HG03175 (cell line): Measurements from ENCODE around the gene HDDC3.
A peak's percentile ranks its signal among the peaks of the same experiment; 100 is the strongest.
"Not testable (repeated sequence)": the region's sequence is repeated elsewhere in the genome, so short reads cannot be mapped to it uniquely, and the experiment has no call there.

Source experiments
- ATAC-seq: cut with Tn5 transposase; IDR thresholded peaks from one replicate; pipeline ENCODE4 v1.9.1; 2021; ENCODE audit warnings: mild to moderate bottlenecking, moderate library complexity; ENCODE audit not compliant: unreplicated experiment

Gene HDDC3

DNA sequence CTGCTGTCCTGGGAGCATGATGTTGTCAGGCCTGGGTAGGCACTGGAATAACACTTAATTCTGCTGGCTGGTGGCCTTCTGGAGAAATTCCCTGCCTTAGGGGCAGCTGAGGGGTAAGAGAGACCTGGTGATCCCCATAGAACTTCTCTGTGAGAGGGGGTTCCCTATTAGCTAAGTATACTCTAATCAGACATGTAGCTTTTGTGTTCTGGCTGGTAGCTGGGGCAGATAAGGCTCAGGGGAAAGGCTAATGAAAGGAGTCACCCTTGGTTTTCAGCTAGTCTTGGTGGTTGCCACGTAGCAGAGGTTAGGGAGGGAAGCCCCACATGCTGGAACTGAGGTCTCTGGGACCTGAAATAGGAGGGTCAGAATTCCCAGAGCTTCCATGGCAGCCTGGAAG is 952 bp upstream of the HDDC3 start:
- ATAC-seq = no peak

DNA sequence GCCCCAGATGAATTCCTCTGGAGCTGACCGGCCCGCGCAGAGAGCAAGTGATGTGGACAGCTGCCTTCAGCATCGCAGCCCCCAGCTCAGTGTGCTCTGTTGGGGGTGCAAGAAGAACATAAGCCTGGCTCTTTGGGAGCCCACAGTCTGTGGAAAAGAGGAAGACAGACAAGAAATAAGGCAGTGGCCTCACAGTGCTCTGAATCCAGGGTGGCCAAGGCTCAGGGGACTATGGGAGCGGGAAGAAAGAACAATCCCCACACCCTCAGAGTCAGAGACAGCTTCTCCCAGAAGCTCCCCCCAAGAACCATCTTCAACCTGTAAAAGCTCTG is 277 bp upstream of the HDDC3 start:
- no peak for ATAC-seq

- ATAC-seq = no peak
Observed at GRCh38 chr15:90931575-90931827, 848 bp downstream of the HDDC3 start.

DNA sequence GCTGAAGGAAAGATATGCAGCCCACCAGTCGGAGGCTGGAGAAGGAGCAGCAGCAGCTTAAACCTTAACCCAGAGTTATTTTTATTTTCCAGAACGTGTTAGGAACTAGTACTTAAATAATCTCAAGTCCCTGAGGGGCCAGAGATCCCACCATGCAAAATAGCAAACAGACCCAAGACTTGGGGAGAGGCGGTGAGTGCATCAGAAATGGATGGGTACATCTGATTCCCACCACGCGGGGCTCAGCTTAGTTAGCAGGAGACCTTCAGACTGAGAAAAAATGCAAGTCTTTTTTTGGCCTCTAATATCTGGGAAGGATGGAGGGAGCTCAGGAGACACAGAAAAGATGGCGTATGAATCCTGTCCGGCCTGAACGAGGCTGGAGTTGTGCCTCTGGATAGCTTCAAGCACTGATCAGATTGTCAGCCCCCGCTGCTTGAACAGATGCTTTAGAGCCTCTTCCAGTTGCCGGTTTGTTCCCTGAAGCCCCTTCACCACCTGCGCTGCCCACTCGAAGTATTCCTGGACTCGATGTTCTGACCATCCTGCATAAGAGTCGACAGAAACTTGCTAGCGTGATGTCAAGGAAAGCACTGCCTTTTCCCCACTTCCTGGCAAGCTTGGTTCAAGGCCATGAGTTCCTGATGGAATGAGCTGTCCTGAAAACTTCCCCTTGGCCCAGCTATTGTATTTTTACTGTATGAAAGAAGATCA is 1.3 kb downstream of the HDDC3 start:
- no peak for ATAC-seq

DNA sequence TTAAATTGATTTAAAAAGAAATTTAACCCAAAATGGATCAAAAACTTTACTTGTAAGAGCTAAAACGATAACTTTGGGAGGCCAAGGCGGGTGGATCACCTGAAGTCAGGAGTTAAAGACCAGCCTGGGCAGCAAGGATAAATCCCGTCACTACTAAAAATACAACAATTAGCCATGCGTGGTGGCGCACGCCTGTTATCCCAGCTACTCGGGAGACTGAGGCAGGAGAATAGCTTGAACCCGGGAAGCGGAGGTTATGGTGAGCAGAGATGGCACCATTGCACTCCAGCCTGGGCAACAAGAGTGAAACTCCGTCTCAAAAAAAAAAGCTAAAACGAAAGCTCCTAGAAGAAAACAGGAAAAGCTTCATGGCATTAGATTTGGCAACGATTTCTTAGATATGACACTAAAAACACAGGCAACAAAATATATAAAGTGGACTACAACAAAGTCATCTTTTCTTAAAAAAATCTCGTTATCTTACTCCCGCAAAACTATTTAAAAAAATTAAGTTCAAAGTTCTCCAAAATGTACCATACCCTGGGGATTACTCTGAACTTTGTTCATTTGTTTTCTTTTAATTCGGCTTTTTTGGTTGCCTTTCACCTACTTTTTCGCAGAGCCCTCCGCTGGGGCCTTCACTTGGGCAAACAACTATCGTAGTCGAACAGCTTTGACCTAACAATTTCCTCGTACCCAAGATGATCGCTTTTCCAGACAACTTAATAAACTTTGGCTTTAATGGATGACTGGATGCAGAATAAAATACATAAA is 2.9 kb downstream of the HDDC3 start:
- ATAC-seq = no peak

DNA sequence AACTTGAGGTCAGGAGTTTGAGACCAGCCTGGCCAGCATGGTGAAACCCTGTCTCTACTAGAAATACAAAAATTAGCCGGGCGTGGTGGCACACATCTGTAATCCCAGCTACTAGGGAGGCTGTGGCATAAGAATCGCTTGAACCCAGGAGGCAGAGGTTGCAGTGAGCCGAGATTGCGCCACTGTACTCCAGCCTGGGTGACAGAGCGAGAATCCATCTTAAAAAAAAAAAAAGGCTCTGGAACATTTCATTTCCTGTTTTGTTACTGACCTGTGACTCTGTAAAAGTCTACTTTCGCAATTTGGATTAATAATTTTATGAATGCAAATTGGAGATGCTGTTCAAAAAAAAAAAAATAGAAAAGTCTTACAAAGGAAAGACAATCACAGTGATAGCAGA is 4.2 kb downstream of the HDDC3 start:
- not testable (repeated sequence) for ATAC-seq

DNA sequence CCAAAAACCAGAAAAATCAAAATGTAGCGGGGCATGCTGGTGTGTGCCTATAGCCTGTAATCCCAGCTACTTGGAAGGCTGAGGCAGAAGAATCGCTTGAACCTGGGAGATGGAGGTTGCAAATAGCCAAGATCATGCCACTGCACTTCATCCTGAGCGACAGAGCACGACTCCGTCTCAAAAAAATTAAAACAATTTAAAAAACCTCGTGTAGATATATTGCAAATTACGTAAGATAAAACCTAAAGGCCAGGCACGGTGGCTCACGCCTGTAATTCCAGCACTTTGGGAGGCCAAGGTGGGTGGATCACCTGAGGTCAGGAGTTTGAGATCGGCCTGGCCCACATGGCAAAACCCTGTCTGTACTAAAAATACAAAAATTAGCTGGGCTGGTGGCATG is 5.6 kb downstream of the HDDC3 start:
- ATAC-seq = not testable (repeated sequence)

- peak; percentile 49 for ATAC-seq
Observed at GRCh38 chr15:90924375-90924774, 8.0 kb downstream of the HDDC3 start.

DNA sequence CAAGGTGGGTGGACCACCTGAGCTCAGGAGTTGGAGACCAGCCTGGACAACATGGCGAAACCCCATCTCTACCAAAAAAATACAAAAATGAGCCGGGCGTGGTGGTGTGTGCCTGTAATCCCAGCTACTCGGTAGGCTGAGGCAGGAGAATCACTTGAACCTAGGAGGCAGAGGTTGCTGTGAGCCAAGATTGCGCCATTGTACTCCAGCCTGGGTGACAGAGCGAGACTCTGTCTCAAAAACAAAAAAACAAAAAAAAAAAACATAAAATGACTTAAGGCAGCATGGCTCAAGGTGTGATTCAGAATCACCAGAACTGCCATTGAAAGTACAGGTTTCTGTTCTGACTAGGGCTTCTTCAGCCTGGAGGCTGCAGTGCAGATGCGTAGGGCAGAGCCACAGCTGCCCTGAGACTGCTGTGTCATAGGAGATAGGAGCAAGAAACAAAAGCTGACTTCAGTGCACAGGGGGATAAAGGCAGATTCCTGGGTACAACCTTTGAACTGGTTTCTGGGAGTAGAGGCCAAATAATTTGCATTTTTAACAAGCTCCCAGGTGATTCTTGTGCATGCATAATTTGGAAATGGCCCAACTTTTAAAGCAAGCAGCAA is 9.5 kb downstream of the HDDC3 start:
- ATAC-seq = peak; percentile 89

DNA sequence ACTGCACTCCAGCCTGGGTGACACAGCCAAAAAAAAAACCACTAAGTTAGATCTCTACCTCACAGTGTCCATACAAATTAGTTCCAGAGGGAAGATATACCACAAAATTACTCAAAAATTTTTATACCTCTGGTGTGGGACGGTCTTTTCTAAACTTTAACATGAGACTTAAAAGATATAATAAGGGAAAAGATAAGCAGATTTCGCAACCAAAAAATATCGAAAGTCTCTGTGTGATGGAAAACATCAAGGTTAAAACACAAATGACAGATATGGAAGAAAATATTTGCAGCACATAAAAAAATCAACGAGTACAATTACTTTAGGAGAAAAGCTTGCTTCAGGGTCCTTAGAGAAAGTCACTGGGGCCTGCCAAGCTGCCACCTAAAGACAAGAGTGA is 10.5 kb downstream of the HDDC3 start:
- ATAC-seq = no peak

DNA sequence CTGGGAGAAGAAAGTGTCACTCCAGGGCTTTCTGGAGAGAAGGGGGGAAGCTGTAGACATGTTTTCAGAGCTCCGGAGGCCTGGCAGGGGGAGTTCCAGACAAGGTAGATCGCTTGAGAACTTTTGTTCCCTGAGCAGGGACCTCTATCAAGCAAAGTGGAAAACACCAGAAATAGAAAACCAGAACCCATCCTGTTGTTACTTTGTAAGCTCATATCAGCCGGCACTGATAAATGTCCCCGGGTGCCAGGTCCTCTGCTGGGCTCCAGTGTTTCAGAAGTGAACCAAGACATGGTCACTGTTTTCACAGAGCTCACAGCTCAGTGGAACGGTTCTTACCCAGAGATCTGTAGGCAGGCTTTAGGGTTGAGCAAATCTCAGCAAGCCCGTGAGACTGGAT is 13.5 kb downstream of the HDDC3 start:
- ATAC-seq = no peak

- ATAC-seq = no peak
Observed at GRCh38 chr15:90918034-90918788, 14.1 kb downstream of the HDDC3 start.

GRCh38 chr15:90917569-90917968 is 14.8 kb downstream of the HDDC3 start:
- no peak for ATAC-seq

DNA sequence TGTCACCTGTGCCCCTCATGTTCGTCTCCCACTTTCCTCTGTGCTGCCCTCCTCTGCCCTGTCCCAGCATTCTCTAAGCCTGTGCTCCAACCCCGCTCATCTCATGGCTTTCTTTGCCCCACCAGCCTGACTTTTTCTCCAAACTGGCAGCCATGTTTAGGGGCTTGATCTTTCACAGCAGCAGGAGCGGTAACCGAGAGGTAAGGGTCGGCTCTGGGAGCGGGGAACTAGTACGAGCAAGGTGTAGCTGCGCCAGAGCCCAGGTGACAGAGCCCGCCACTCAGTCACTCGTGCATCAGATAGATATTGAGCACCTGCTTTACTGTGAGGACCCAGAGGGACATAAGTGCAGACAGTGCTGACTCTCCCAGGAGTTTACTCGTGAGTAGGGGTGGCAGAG is 15.9 kb downstream of the HDDC3 start:
- ATAC-seq = no peak

DNA sequence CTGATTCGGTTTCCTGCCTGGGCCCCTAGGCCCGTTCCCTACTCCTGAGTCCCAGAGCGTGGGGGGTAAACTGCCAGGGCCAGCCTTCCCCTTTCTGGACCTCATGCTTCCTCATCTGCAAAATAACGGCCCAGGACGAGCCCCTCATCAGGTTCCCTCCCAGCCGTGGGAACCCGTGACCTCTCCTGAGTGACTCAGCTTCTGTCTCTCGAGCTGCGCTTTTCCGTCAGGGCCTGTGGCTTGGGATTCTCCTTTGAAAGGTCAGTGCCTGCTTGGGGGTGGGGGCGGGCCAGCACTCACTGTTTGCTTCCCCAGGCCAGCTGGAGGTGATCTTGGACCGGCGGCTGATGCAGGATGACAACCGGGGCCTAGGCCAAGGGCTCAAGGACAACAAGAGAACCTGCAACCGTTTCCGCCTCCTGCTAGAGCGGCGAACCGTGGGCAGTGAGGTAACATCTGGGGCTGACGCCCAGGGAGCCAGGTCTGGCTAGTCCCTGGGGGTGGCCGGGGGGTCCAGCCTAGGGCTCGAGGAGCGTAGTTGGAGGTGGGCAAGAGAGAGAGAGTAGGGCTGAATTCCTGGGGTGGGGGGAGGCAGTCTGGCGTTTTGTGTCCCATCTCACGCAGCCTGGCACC is 16.4 kb downstream of the HDDC3 start:
- no peak for ATAC-seq

- no peak for ATAC-seq
Observed at GRCh38 chr15:90915216-90915807, 17.0 kb downstream of the HDDC3 start.

DNA sequence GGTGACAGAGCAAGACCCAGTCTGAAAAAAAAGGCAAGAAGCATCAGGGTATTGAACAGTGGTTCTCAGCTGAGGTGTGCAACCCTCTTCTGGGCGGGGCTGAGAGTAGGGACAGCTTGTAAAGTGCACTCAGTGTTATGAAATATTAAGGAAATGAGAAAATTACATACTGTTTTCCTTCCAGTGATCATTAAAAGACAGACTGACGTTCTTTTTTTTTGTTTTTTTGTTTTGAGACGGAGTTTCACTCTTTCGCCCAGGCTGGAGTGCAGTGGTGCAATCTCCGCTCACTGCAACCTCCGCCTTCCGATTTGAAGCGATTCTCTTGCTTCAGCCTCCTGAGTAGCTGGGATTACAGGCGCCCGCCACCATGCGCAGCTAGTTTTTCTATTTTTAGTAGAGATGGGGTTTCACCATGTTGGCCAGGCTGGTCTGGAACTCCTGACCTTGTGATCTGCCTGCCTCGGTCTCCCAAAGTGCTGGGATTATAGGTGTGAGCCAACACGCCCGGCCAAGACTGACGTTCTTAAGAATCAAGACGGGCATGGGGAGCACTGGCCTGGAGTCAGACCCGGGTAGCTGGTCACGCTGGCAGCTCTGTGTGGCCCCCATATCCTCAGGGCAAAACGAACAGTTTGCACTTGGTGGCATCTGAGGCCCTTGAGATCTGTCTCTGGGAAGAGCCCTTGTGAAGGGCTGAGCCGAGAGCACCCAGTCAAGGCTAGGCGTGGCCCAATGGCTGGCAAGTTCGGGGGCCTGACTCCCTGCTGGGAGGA is 17.9 kb downstream of the HDDC3 start:
- ATAC-seq = no peak

GRCh38 chr15:90913398-90913944 is 18.9 kb downstream of the HDDC3 start:
- no peak for ATAC-seq

- no peak for ATAC-seq
Observed at GRCh38 chr15:90912770-90913075, 19.6 kb downstream of the HDDC3 start.
